Mucosa of descending colon (tissue), 3 donors: ENCODE measurements around the gene RTKN2. TPM values are rescaled to one million over a fixed set of nuclear protein-coding genes. Genes with fewer than 3 reads are reported as not detected.

Experiments
- ATAC-seq: fragments of 200-7000 bp; cut with Tn5 transposase; one replicate; pipeline ENCODE4 v1.9.1; 2020; ENCODE audit warnings: mild to moderate bottlenecking, moderate library complexity
- DNase-seq, 3 donors: peaks; one replicate each; pipeline ENCODE4 v3.0.0-alpha.2; 2020
- H3K36me3 ChIP-seq: fragments of 200-600 bp; one replicate; pipeline ENCODE4 v1.8.0; 2021; ENCODE audit warnings: low read depth, mild to moderate bottlenecking
- H3K4me1 ChIP-seq: fragments of 200-600 bp; one replicate; pipeline ENCODE4 v1.8.0; 2021; ENCODE audit warnings: low read depth, mild to moderate bottlenecking
- H3K4me3 ChIP-seq: fragments of 200-600 bp; one replicate; pipeline ENCODE4 v1.8.0; 2021; ENCODE audit warnings: mild to moderate bottlenecking
- H3K9me3 ChIP-seq: fragments of 200-600 bp; one replicate; pipeline ENCODE4 v1.8.0; 2021; ENCODE audit warnings: mild to moderate bottlenecking
- CTCF ChIP-seq: fragments of 200-600 bp; IDR thresholded peaks from one replicate; pipeline ENCODE4 v1.8.0; 2022; ENCODE audit warnings: antibody characterized with exemption, mild to moderate bottlenecking
- intact Hi-C, 2 donors: fragments of 100-400 bp; cut with DNase I in 1 of 2; cut with micrococcal nuclease in 1 of 2; formaldehyde crosslinking; loops; one replicate each; pipeline versions ENCODE4 v1.11.0 to v1.11.1; 2022; cut with DNase I, micrococcal nuclease
- total RNA-seq, 3 donors: library from RNA; stranded (reverse); fragmentation: NEBNext Ultra II Directional in 2 of 3; extraction: Animal tissue kit (Norgen Biotek cat#: 25700) in 2 of 3; gene quantifications; one replicate each; pipeline versions ENCODE4 v1.2.1 to v1.2.4, GENCODE V29; 2021 to 2023
- donor health status: DM: no; HTN: no; CAD: no; lungs with moderate emphysema.
- donor health status: DM: no; HTN: no; CAD: no.
- donor health status: DM: no; HTN: yes; CAD: no.

The RTKN2 gene
- total RNA-seq, 3 donors from 2014 or later = 0.70 to 4.3 (median 1.8) TPM

DNA sequence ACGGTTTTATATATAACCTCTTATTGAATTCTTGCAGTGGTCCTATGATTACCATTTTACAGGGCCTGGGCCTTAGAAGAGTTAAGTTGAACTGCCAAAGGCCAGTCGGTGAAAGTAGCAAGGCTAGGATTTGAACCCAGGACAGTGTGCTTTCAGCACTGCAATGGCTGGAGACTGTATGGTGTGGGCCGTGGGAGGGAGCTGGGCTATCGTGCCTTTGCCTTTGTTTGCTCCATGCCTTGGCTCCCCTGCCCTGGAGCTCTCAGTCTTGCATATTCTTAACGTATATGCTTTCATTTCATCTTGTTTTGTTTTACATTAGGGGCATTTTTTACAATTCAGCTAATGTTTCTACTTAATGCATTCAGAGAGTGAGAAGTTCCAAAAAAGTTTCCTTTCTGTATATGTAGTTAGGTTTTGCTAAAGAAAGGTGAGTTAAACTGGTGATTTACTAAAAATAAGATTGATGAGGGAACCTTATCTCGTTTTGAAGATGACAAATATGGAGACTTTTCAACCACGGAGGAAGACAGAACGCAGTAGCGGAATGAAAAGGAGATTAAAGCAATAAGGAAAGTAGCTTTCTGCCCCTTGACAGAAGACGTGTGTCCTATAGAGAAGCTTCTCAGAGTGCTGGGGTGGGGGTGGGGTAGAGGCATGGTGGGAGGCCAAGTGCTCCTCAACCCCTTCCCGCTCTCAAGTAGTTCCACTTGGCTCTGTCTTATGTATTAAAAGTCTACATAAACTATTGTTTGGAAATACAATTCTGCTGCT is 82.5 kb downstream of the RTKN2 start:
- no peaks in the 10 kb centered on the region for H3K36me3 ChIP-seq
- ATAC-seq = no peak
- intact Hi-C loops = no loop called here
- TF ChIP-seq CTCF = no peak
- DNase-seq = no peak
- no peak overlapping the region for H3K4me3 ChIP-seq
- no peaks in the 10 kb centered on the region for H3K4me1 ChIP-seq
- H3K9me3 ChIP-seq = no peaks in the 10 kb centered on the region

- Histone ChIP-seq H3K4me1 (no peaks in the 10 kb centered on the region), H3K36me3 (no peaks in the 10 kb centered on the region), H3K9me3 (no peaks in the 10 kb centered on the region), H3K4me3 (no peak overlapping the region)
- no peak for TF ChIP-seq CTCF
- ATAC-seq (no peak), DNase-seq (no peak)
- intact Hi-C loops = no loop called here
These were observed 84.5 kb downstream of the RTKN2 start for GRCh38 chr10:62183857-62184795.

GRCh38 chr10:62183442-62183841 is 85.2 kb downstream of the RTKN2 start:
- ATAC-seq (peak; percentile 71), DNase-seq (peak in 1 of 3 donors; percentile 6)
- Histone ChIP-seq H3K4me3 (no peak overlapping the region), H3K4me1 (no peaks in the 10 kb centered on the region), H3K36me3 (no peaks in the 10 kb centered on the region), H3K9me3 (no peaks in the 10 kb centered on the region)
- no peak for TF ChIP-seq CTCF
- intact Hi-C loops = no loop called here

GRCh38 chr10:62182595-62182994 is 86.0 kb downstream of the RTKN2 start:
- no peak for TF ChIP-seq CTCF
- H3K4me3 ChIP-seq = no peak overlapping the region
- no peak for DNase-seq

DNA sequence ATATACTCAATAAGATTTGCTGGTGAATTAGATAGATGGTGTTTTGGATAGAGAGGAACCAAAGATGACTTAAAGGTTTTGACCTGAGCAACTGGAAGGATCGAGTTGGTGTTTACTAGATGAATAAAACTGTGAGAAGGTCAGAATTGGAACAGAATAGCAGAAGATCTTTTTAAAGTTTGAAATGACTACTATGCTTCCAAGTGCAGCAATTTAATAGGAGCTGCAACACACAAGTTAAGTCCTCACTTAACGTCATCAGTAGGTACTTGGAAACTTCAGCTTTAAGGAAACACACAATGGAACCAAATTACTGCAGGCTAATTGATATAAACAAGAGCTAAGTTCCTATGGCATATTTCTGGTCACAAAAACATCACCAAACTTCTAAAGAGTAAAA is 86.5 kb downstream of the RTKN2 start:
- Histone ChIP-seq H3K36me3 (no peaks in the 10 kb centered on the region), H3K4me1 (no peaks in the 10 kb centered on the region), H3K9me3 (no peaks in the 10 kb centered on the region), H3K4me3 (no peak overlapping the region)
- no peak for ATAC-seq
- intact Hi-C loops = no loop called here
- no peak for TF ChIP-seq CTCF
- no peak for DNase-seq

More at GRCh38 chr10:62182595-62182994, 86.0 kb downstream of the RTKN2 start:
- intact Hi-C loops = no loop called here
- H3K9me3 ChIP-seq = no peaks in the 10 kb centered on the region
- ATAC-seq = no peak
- no peaks in the 10 kb centered on the region for H3K36me3 ChIP-seq
- no peaks in the 10 kb centered on the region for H3K4me1 ChIP-seq
